HS-27A (cell line): Measurements from ENCODE around the gene GOLT1A.

Experiments used
- DNase-seq: peaks from one replicate; pipeline ENCODE4 v3.0.0-alpha.2; 2012; ENCODE audit warnings: low read depth, missing footprints

Gene GOLT1A

GRCh38 chr1:204213668-204214662 is at the start of gene GOLT1A:
Gene GOLT1A (minus strand): TSS chr1:204213988. CDS start chr1:204213906, 82 bp downstream.
- peak; percentile 49 for DNase-seq

- DNase-seq, result no peak
Measured at GRCh38 chr1:204263254-204263910, 49.6 kb upstream of the GOLT1A start.

GRCh38 chr1:204262506-204263253 is 48.9 kb upstream of the GOLT1A start:
- no peak for DNase-seq

GRCh38 chr1:204261746-204262505 is 48.1 kb upstream of the GOLT1A start:
- DNase-seq, result no peak

GRCh38 chr1:204261266-204261665 is 47.5 kb upstream of the GOLT1A start:
- DNase-seq, result no peak

- DNase-seq, result no peak
Measured at GRCh38 chr1:204260601-204261197, 46.9 kb upstream of the GOLT1A start.

GRCh38 chr1:204259782-204260181 is 46.0 kb upstream of the GOLT1A start:
- DNase-seq, result no peak

GRCh38 chr1:204259196-204259595 is 45.4 kb upstream of the GOLT1A start:
- DNase-seq, result no peak

- peak; percentile 20 for DNase-seq
Measured at GRCh38 chr1:204258213-204259115, 44.7 kb upstream of the GOLT1A start.

GRCh38 chr1:204257446-204257845 is 43.7 kb upstream of the GOLT1A start:
- DNase-seq, result no peak

- DNase-seq, result no peak
Measured at GRCh38 chr1:204256531-204256930, 42.7 kb upstream of the GOLT1A start.

GRCh38 chr1:204255966-204256365 is 42.2 kb upstream of the GOLT1A start:
- DNase-seq, result no peak

GRCh38 chr1:204255225-204255624 is 41.4 kb upstream of the GOLT1A start:
- no peak for DNase-seq

- no peak for DNase-seq
Measured at GRCh38 chr1:204254031-204254661, 40.4 kb upstream of the GOLT1A start.

- no peak for DNase-seq
Measured at GRCh38 chr1:204251926-204252689, 38.3 kb upstream of the GOLT1A start.

GRCh38 chr1:204251286-204251685 is 37.5 kb upstream of the GOLT1A start:
- no peak for DNase-seq

- DNase-seq, result no peak
Measured at GRCh38 chr1:204250428-204251030, 36.7 kb upstream of the GOLT1A start.

- no peak for DNase-seq
Measured at GRCh38 chr1:204249736-204250427, 36.1 kb upstream of the GOLT1A start.
